Osteoblast (primary cell): ENCODE data around the gene NOL4. TPM values are rescaled to one million over a fixed set of nuclear protein-coding genes. Genes with fewer than 3 reads are reported as not detected.

Source experiments
- DNase-seq: peaks from one replicate; pipeline ENCODE4 v3.0.0; 2011; ENCODE audit warnings: low spot score, mixed read lengths; ENCODE audit not compliant: insufficient read length; ENCODE audit errors: missing footprints
- H2AFZ ChIP-seq: 2 replicates; pipeline ENCODE4 v1.6.0; 2011; ENCODE audit warnings: mild to moderate bottlenecking, low read length
- H3K27ac ChIP-seq: 2 replicates; pipeline ENCODE4 v1.5.1; 2011; ENCODE audit warnings: mild to moderate bottlenecking, low read depth, low read length, moderate library complexity
- H3K27me3 ChIP-seq: 2 replicates; pipeline ENCODE4 v1.6.0; 2012; ENCODE audit warnings: mild to moderate bottlenecking, control low read depth, inconsistent platforms, low read length, moderate library complexity; ENCODE audit not compliant: insufficient read depth
- H3K36me3 ChIP-seq: 2 replicates; pipeline ENCODE4 v1.5.1; 2011; ENCODE audit warnings: mild to moderate bottlenecking, low read length, control low read depth, moderate library complexity; ENCODE audit not compliant: insufficient read depth
- H3K4me1 ChIP-seq: 2 replicates; pipeline ENCODE4 v1.5.1; 2011; ENCODE audit warnings: mild to moderate bottlenecking, low read length, control low read depth, moderate library complexity; ENCODE audit not compliant: insufficient read depth
- H3K4me2 ChIP-seq: 2 replicates; pipeline ENCODE4 v1.6.0; 2011; ENCODE audit warnings: mild to moderate bottlenecking, low read length; ENCODE audit not compliant: insufficient read depth
- H3K4me3 ChIP-seq: fragments of 200-600 bp; sonication (generic); 3 replicates; pipeline ENCODE4 v1.5.1; 2012; ENCODE audit warnings: mild to moderate bottlenecking, low read length, inconsistent platforms; ENCODE audit not compliant: insufficient read depth
- H3K79me2 ChIP-seq: 2 replicates; pipeline ENCODE4 v1.6.0; 2012; ENCODE audit warnings: mild to moderate bottlenecking, low read length, control low read depth, inconsistent platforms; ENCODE audit not compliant: insufficient read depth
- H3K9me3 ChIP-seq: 2 replicates; pipeline ENCODE4 v1.5.1; 2011; ENCODE audit warnings: low read depth, low read length, control low read depth
- H4K20me1 ChIP-seq: 2 replicates; pipeline ENCODE4 v1.6.0; 2012; ENCODE audit warnings: mild to moderate bottlenecking, low read length, control low read depth; ENCODE audit not compliant: insufficient read depth
- total RNA-seq: library from RNA; depleted of rRNA; stranded (reverse); fragments of >200 nt; gene quantifications from 2 replicates; pipeline ENCODE4 v1.2.3, GENCODE V29; 2012
- TF ChIP-seq, protein P1 (sequence below): IDR thresholded peaks from 2 replicates; pipeline ENCODE4 v1.5.1; 2011; ENCODE audit warnings: mild to moderate bottlenecking, low read depth, low read length, moderate library complexity; ENCODE audit errors: extremely low read depth

Gene NOL4
- total RNA-seq, 1 donor = not detected

DNA sequence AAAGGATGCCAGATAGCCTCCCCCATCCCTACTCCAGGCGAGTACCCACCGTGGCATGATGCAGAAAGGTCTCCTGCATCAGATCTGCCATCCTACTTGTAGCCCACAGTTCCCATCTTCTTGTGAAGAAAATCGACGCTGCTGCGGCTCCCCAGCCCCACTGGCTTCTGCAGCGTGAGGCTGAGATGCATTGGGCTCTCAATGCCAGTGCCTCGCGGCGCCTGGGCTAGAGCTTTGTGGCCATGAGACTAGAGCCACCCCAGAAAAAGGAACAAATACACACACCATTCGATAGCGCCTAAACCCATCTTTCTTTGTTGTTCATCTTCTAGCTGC is 2.8 kb downstream of the NOL4 start:
- H3K4me3 ChIP-seq = peak overlapping the region; percentile 49
- no peaks in the 10 kb centered on the region for H3K79me2 ChIP-seq
- no peak for DNase-seq
- no peak overlapping the region for H3K27ac ChIP-seq
- H3K36me3 ChIP-seq = no peaks in the 10 kb centered on the region
- TF ChIP-seq, protein P1, sequence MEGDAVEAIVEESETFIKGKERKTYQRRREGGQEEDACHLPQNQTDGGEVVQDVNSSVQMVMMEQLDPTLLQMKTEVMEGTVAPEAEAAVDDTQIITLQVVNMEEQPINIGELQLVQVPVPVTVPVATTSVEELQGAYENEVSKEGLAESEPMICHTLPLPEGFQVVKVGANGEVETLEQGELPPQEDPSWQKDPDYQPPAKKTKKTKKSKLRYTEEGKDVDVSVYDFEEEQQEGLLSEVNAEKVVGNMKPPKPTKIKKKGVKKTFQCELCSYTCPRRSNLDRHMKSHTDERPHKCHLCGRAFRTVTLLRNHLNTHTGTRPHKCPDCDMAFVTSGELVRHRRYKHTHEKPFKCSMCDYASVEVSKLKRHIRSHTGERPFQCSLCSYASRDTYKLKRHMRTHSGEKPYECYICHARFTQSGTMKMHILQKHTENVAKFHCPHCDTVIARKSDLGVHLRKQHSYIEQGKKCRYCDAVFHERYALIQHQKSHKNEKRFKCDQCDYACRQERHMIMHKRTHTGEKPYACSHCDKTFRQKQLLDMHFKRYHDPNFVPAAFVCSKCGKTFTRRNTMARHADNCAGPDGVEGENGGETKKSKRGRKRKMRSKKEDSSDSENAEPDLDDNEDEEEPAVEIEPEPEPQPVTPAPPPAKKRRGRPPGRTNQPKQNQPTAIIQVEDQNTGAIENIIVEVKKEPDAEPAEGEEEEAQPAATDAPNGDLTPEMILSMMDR = no peak
- H3K4me2 ChIP-seq = peak overlapping the region; percentile 55
- peaks cover 41% of the 10 kb centered on the region for H3K27me3 ChIP-seq
- peaks cover 2% of the 10 kb centered on the region for H3K4me1 ChIP-seq
- H2AFZ ChIP-seq = peak overlapping the region; percentile 62
- no peaks in the 10 kb centered on the region for H3K9me3 ChIP-seq
- H4K20me1 ChIP-seq = no peaks in the 10 kb centered on the region

DNA sequence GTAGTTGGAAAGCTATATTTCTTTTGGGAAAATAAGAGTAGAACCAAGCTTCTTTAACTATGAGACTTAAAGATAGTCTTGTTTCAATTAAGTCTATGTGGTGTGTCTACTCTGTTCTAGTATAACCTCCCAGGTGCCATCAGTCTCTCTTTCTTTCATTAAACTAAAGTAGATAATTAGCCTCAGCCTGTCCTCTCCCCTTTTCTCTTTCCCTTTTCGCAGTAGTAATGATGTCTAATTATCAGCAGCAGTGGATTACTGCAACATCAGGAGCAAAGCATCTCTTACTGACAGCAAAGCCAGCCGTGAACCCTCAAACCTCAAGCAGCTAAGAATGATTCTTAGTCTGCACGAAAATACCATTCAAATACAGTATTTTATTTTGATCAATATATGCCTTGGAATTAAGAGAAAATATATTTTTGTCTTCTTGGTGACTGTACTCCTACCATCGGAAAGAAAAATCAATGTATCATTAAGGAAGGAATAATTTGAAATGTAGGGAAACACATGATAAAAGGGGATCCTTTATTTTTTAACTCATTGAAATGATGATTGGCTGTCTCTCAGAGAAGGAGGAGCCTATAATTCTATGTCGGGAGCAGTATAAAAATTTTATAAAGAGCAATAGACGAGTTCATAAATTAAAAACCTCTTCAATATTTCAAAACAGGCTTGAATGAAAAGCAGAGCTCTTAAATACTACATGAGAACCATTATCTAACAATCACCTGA is 4.5 kb downstream of the NOL4 start:
- Histone ChIP-seq H4K20me1 (no peaks in the 10 kb centered on the region), H3K36me3 (no peaks in the 10 kb centered on the region), H3K27me3 (peaks cover 37% of the 10 kb centered on the region), H3K4me3 (no peak overlapping the region), H3K4me2 (no peak overlapping the region), H3K79me2 (no peaks in the 10 kb centered on the region), H3K27ac (no peak overlapping the region), H3K9me3 (no peaks in the 10 kb centered on the region), H3K4me1 (peaks cover 2% of the 10 kb centered on the region), H2AFZ (no peak overlapping the region)
- TF ChIP-seq, protein P1 = no peak
- DNase-seq = no peak

DNA sequence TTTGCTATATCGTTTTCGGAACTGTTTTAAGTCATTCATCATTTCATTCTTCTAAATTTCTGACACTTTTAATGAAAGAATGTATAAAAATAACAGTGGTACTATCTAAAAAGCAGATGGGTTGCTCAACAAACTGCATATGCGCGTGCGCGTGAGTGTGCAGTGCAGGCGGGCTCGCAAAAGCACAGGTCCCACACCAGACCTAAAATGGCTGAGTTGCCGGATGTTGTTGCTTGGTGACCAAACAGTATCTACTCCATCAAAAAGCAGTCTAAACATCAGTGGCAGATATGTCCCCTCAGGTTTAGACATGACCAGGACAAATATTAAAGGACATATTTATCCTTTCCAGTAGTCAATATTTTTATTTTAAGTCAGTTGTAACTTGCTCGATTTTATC is 5.1 kb downstream of the NOL4 start:
- no peak overlapping the region for H3K4me3 ChIP-seq
- no peak overlapping the region for H3K27ac ChIP-seq
- DNase-seq = no peak
- no peaks in the 10 kb centered on the region for H3K79me2 ChIP-seq
- H3K4me1 ChIP-seq = peaks cover 2% of the 10 kb centered on the region
- H3K9me3 ChIP-seq = no peaks in the 10 kb centered on the region
- H3K36me3 ChIP-seq = no peaks in the 10 kb centered on the region
- TF ChIP-seq, protein P1 = no peak
- peaks cover 34% of the 10 kb centered on the region for H3K27me3 ChIP-seq
- no peaks in the 10 kb centered on the region for H4K20me1 ChIP-seq
- H3K4me2 ChIP-seq = no peak overlapping the region
- H2AFZ ChIP-seq = no peak overlapping the region

DNA sequence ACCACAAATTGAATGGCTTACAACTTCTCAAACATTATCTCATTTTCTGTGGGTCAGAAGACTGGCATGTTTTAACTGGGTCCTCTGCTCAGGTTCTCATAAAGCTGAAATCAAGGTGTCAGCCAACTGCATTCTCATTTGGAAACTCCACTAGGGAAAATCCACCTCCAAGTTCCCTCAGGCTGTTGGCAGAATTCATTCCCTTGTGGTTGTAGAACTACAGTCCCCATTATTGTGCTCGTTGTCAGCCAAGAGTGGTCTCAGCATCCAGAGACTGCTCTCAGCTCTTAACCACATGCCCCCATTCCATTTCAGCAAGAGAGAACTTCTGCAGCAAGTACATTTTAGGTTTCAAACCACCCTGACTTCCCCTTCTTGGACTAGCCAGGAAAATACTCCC is 12.2 kb downstream of the NOL4 start:
- H3K4me2 ChIP-seq = no peak overlapping the region
- no peaks in the 10 kb centered on the region for H3K4me1 ChIP-seq
- TF ChIP-seq, protein P1 = no peak
- no peaks in the 10 kb centered on the region for H4K20me1 ChIP-seq
- DNase-seq = no peak
- H3K79me2 ChIP-seq = no peaks in the 10 kb centered on the region
- no peak overlapping the region for H3K4me3 ChIP-seq
- no peak overlapping the region for H2AFZ ChIP-seq
- H3K9me3 ChIP-seq = no peaks in the 10 kb centered on the region
- no peaks in the 10 kb centered on the region for H3K27me3 ChIP-seq
- H3K27ac ChIP-seq = no peak overlapping the region
- H3K36me3 ChIP-seq = no peaks in the 10 kb centered on the region
